ENCODE results near the gene CHD2.

CHD2 gene

DNA sequence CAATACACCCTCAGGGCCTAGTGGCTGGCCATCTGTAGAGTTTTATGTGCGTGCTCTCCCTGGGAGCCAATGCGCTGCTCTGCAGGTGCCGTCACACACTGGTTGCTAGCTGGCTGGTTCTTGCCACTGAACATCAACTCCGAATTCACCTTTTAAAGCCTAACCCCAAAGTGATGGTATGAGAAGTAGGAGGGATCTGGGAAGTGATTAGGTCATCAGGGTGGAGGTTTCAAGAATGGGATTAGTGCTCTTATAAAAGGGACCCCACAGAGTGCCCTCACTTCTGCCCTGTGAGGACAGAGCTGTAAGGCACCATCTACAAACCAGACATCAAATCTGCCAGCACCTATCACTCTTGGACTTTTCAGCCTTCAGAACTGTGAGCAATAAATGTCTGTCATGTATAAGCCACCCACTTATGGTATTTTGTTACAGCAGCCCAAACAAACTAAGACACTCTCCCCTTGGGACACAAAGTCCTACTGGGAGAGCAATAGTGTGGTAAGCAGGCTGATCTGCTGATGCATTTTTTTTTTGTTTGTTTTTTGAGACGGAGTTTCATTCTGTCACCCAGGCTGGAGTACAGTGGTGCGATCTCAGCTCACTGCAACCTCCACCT lies 168.6 kb downstream of the CHD2 start:
- DNase-seq (ENCODE audit: low read depth in 2 of 2), result no peak

DNA sequence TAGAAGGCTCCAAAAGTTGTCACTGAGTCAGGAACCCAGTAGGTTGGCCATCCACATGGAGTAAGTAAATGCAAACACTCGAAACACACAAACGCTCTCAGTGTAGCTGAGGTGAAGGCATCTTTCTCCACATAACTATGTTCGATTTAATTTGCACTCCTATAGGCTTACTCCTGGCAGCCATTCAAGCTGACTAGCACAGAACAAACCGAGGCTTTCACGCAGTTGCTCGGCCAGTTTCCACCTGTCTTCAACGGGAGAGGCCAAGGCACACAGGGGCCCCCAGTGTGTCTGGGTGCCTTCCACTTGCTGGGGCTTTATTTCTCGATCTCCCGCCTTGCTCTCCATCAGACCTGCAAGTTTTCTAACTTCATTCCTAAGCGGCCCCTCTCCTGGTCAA lies 170.0 kb downstream of the CHD2 start:
- no peak for DNase-seq (ENCODE audit: low read depth in 2 of 2)

DNA sequence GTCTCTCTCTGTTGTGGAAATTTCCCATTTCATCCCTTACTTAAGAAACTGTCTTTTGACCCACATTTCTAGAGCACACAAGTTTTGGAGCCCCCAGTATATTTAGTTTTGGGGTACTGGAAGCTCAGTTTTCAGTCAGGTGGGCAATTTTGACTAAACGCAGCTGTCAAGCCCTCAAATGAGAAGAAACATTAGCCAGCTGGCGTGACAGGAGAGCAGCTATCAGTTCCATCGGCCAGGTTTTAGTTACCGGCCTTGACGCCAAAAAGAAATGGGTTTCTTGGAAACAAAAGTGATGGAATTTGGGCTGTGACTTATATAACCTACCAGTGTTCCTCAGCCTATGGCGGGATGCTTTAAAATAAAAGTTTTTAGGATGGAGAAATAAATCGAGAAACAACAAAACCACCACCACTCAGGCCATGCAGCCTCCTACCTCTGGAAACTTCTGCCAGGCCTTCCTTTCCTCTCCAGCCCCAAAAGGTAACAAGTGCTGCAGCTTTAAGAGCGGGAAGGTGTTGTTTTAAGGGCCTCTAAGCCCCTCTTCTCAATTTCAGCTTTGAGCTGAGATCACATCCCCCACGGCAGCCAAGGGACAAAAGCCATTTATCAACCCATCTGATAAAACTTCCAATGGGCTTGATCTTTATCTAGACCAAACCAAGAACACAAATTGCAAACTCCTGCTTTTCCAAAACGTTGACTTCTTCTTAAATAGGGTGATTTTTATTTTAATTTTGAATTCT lies 170.6 kb downstream of the CHD2 start:
- no peak for DNase-seq (ENCODE audit: low read depth in 2 of 2)

DNA sequence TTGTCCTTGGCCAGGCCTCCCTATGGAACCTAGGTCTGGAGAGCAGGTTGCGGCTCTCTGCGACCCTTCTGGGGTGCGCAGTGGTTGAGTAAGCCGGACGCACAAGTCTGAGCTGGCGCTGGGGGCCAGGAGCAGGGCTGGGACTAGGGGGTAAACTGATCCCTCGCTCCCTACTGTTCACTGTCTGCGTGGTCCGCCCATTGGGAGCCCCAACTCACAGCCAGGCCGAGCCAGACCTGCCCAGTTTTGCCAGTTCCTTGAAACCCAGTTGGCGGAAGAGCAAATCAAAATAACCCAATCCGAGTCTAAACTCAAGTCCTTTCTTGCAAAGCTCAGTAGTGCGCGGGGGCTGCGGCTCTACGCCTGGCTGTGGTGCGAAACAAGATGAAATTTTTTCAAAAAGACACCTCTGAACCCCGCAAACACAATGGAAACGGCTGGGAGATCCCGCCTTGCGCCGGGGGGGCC lies 171.4 kb downstream of the CHD2 start:
- DNase-seq (ENCODE audit: low read depth in 2 of 2), result no peak

DNA sequence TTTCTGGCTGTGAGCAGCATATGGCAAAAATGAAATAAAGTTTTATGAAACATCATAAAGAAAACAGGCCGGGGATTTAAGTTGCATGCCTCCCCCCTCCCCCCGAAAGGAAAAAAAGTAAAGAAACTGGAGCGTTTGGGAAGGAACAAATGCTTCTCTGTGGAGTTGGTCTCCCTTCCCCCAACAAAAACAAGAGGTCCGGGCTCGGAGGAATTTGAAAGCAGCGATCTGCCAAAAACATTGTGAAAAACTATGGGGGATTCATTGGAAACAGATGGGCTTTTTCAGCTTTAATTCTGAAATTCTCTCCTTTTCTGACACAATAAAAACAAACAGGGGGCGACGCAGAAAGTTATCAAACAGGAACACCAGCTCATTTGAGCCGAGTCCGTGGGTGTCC lies 171.9 kb downstream of the CHD2 start:
- DNase-seq (ENCODE audit: low read depth in 2 of 2), result no peak

DNA sequence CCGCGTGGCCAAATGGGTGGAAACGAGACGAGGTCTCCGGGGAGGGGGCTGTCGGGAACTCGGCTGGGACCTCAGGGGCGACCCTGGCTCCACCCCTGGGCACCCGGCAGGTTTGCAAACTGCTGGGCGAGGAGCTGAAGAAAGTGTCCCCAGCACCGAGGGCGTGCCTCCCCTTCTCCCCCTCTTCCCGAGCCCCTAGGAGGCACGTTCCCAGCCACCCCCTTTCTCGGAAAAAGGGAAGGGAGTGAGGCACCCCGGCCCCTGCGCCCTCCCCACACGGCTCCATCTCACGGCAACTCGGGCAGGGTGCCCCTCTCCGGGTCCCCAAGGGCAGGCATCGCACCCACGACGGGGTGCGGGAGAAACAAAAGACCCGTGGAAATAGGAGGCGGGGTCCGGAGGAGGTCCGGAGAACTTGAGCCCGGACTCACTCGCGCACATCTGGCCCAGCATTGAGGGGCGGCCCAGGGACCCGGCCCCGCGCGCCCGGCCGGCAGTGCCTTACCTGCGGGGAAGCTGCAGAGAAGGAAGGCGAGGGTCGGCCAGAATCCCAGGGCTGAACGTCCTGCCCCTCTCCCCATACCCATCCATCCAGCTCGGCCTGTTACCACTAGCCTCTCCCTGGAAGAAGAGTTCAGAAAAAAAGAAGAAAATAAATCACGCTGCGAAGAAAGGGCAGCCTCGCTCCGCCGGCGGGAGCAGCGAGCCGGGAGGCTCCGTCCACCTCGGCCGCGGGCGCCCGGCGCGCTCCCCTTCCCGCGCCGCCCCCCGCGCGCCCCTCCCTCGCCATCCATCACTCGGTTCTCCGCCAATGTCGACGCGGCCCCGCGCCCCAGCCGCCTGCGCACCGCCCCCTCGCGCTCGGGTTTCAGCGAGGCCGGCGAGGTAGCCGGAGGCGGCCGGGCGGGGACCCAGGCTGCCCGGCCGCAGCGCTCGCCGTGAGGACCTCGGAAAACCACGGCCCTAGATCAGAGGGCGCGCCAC lies 172.6 kb downstream of the CHD2 start:
- DNase-seq (ENCODE audit: low read depth in 2 of 2), result no peak

DNA sequence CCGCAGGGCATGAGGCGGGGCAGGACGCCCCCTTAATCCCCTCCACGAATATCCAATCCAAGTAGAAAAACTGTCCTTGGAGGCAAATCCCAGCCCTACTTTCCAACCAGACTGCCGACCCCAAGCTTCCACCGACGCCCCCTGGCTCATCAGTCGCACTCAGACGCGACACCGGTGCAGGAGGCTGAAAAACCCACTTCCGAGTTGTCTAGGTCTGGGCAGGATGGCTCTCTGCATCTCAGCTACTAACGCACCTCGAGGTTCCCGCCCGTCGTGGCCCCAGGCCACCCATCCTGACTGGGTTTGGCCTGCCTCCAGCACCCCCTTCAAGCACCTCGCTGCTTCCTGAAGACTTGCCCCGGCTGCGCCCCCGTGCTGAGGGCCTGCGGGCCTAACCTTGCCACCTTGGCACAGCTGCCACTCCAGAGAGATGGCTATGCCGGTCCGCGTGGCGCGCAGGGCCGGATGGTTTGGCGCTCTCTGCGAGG lies 173.4 kb downstream of the CHD2 start:
- no peak for DNase-seq (ENCODE audit: low read depth in 2 of 2)

DNA sequence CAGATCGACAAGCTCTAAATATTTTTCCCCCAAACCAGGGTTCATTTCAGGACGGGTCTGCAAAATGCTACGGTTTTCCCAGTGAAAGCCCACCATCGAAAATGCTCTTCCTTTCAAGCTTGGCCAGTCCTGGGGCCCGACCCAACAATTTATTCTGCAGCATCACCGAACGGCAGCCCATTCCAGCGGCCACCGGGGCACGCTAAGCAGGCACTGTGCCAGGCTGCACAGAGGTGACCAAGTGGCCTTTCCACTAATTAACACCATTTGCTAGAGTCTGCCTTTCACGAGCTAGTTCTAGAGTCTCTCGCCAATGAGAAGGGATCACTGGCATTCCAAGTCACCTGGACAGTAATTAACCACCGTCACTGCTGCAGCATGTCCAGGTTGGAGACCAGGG lies 174.5 kb downstream of the CHD2 start:
- no peak for DNase-seq (ENCODE audit: low read depth in 2 of 2)

DNA sequence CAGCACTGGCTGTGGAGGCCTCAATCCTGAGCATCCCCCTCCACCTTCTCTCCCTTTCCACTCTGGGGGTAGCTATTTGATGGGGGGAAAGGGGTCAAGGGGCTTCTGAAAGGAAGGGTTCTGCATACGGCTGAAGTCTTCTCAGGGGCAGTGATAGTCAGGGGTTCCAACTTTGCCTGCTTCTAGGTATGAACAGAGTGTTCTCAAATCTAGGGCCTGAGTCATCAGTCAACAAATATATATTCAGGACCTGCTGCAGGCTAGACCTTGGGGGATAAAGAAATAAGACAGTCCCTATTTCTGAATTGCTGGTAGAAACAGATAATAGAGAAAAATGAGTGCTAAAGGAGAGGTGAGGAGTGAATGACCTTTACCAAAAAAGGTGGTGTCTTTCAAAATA lies 176.1 kb downstream of the CHD2 start:
- no peak for DNase-seq (ENCODE audit: low read depth in 2 of 2)

DNA sequence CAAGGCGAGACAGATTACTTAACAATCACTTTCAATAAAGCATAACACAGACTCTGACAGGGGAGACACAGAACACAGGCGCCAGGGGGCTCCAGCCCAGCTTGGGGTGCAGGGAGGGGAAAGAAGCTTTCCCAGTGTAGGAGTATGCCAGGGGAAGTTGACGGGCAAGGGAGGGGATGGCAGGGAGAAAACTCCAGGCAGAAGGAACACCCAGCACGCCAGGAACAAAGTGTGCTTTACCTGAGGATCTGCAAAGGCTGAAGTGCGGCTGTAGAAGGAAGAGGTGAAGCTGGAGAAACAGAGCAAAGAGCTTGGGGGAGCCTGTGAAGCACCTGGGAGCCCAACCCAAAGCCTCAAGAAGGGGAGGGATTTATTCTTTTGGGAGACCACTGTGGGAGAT lies 176.8 kb downstream of the CHD2 start:
- DNase-seq (ENCODE audit: low read depth in 2 of 2), result no peak

Data from stimulated activated CD8-positive, alpha-beta memory T cell treated with anti-CD3 and anti-CD28 coated beads, Interleukin-2, amount 100 ng/mL, for 1 hour (primary cell).